ENCODE data around the gene LDB1.

Gene LDB1

DNA sequence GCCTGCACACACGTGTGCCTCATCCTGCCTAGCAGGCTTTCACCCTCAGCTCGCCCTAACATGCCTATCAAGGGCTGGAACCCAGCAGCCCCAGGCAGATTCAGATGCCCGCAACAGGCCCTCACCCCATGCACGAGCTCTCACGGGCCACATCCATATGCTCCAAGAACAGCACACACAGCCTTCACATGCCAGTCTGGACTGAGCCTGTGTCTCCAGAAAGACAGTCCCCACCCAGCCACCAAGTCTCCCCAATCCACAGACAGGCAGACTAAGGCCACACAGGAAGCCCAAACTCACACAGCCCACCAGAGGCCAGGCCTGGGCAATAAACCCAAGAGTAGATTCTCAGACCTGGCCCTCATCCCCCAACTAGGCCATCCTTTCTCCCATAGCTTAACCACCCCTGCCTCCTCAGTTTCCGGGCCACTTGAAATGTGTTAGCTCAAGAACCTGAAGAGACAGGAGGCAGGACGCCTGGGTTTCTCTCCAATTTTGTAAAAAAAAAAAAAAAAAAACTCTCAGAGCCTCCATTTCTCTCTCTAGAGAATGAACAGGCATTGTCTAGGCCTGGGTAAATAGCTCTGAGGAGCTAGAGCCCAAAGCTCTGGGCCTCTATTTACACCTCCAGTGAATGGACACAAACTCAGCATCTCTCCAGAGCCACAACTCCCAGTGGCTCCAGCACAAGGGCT, 6.8 kb downstream of the LDB1 start:
- TF ChIP-seq, protein P1, sequence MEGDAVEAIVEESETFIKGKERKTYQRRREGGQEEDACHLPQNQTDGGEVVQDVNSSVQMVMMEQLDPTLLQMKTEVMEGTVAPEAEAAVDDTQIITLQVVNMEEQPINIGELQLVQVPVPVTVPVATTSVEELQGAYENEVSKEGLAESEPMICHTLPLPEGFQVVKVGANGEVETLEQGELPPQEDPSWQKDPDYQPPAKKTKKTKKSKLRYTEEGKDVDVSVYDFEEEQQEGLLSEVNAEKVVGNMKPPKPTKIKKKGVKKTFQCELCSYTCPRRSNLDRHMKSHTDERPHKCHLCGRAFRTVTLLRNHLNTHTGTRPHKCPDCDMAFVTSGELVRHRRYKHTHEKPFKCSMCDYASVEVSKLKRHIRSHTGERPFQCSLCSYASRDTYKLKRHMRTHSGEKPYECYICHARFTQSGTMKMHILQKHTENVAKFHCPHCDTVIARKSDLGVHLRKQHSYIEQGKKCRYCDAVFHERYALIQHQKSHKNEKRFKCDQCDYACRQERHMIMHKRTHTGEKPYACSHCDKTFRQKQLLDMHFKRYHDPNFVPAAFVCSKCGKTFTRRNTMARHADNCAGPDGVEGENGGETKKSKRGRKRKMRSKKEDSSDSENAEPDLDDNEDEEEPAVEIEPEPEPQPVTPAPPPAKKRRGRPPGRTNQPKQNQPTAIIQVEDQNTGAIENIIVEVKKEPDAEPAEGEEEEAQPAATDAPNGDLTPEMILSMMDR (IDR thresholded peaks at IDR 0.05; ENCODE audit: control insufficient read depth, insufficient read depth, low read depth, low read length, missing control alignments), result no peak
- no peak for DNase-seq (ENCODE audit: low read depth)
- H3K4me3 ChIP-seq (ENCODE audit: control insufficient read depth, low read depth, low read length), result peak overlapping the region; percentile 80

DNA sequence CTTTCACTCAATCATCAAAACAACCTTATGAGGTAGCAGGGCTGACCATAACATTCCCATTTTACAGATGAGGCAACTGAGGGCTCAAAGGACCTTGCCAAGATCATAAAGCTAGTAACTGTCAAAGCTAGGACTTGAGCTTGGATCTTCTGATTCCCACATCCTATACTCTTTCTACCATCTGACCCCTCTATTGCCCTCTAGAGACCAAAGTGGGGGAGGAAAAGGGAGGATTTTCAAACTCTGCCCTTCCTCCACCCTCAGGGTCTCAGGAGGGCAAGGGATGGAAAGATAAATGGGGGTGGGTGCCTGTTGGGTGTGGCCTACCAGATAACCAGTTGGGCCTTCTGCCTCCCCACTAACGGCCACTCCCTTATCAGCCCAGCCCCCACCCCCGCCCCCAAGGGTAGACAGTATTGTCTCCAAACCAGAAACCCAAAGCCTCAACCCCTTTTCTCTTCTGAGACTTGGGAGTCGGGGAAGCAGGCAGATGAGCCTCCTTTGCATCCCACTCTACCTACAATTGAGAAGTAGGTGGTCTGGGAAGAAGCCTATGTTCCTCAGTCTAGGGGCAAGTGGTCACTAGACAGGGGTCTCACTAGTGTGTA, 7.9 kb downstream of the LDB1 start:
- no peak for DNase-seq (ENCODE audit: low read depth)
- TF ChIP-seq, protein P1 (IDR thresholded peaks at IDR 0.05; ENCODE audit: control insufficient read depth, insufficient read depth, low read depth, low read length, missing control alignments), result peak; percentile 9
- no peak overlapping the region for H3K4me3 ChIP-seq (ENCODE audit: control insufficient read depth, low read depth, low read length)

DNA sequence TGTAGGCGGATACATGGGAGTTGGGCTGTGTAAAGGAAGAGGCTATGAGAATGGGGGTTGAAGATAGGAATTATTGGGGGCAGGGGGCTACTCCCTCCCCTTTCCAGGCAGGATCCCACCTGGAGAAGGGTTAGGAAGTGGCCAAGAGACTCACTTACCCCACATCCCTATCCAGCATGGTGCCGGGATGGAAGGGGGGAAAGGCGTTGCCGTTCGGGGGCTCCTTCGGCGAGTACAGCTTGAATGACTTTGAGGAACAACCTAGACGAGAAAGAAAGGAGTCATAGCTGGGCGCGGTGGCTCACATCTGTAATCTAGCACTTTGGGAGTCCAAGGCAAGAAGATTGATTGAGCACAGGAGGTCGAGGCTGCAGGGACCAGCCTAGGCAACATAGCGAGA, 8.9 kb downstream of the LDB1 start:
- no peak overlapping the region for H3K4me3 ChIP-seq (ENCODE audit: control insufficient read depth, low read depth, low read length)
- TF ChIP-seq, protein P1 (IDR thresholded peaks at IDR 0.05; ENCODE audit: control insufficient read depth, insufficient read depth, low read depth, low read length, missing control alignments), result no peak
- DNase-seq (ENCODE audit: low read depth), result no peak

DNA sequence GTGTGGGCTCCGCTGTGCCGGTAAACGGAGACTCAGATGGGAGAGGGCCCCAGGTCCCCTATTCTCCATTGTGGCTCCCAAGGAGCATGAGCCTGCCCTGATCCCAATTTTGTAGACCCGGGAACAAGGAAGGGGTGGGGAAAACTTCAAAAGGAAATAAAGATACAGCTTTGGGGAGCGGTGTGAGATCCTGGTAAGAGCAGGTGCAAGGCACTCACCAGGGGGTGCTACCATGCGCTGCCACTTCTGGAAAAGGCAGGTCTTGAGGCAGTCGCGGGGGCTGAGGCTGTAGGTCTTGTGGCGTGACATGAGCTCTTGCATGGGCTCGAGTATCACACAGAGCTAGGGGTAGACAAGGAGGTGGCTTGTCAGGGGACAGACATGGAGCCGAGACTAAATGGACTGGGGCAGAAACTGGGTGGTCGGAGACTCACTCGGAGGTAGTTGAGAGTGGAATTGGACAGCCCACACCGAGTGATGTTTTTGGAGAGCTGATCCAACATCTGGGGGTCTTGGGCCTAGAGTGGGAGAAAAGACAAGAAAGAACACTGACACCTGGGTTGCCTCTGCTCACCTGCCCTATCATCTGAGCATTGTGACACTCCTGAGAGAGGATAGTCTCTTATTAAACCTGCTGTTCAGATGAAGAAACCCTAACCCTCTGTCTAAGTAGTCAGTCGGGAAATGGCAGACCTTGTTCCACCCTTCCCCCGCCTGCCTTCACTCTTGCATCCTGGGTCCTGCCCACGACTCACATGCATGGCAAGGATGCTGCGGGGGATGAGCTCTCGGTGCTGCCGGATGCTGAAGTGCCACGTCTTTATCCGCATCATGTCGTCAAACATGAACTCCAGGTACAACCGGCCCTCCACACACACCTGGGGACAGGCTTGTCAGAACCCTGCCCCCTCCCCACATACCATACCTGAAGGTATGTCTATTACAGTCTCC, 10.7 kb downstream of the LDB1 start:
- DNase-seq (ENCODE audit: low read depth), result no peak
- TF ChIP-seq, protein P1 (IDR thresholded peaks at IDR 0.05; ENCODE audit: control insufficient read depth, insufficient read depth, low read depth, low read length, missing control alignments), result no peak

DNA sequence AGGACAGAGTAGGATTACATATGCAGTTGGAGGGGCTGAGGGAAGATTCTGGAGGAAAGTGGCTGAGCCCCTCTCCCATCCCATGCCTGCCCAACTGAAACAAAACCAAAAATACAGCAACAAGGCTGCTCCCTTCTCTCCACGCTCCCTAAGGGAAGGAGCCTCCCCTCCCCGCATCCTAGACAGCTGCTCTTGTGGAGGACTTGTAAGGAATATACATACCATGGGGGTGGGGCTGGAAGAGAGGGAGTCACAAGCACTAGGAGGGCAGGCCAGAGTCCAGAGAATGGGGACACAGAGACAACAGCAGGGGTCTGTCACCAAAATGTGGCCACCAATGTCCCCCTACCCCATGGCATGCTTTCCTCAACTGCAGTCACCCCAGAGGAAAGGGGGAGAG, 13.2 kb downstream of the LDB1 start:
- no peak overlapping the region for H3K4me3 ChIP-seq (ENCODE audit: control insufficient read depth, low read depth, low read length)
- TF ChIP-seq, protein P1 (IDR thresholded peaks at IDR 0.05; ENCODE audit: control insufficient read depth, insufficient read depth, low read depth, low read length, missing control alignments), result no peak
- DNase-seq (ENCODE audit: low read depth), result no peak

More for the DNA sequence above, 10.7 kb downstream of the LDB1 start:
- H3K4me3 ChIP-seq (ENCODE audit: control insufficient read depth, low read depth, low read length), result no peak overlapping the region

DNA sequence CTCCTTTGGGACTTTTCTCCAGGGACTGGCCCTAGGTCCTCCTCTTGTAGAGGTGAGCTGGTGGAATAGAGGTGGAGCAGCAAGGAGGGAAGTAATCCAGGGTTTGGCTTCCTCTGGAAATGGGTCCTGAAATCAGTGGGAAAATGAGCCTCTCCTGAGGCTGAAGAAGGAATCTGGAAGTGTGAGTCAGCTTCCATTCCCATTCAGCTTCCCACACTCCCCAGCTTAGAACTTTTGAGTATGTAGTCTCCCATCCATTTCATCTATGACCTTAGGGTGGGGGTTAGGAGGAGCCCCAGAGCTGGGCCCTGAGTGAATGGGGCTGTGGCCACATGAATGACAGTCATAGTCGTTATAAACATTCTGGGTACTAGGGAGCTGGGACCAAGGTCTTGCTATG, 17.7 kb downstream of the LDB1 start:
- DNase-seq (ENCODE audit: low read depth), result no peak
- H3K4me3 ChIP-seq (ENCODE audit: control insufficient read depth, low read depth, low read length), result no peak overlapping the region
- TF ChIP-seq, protein P1 (IDR thresholded peaks at IDR 0.05; ENCODE audit: control insufficient read depth, insufficient read depth, low read depth, low read length, missing control alignments), result no peak
